Effector CD4-positive, alpha-beta T cell (primary cell): ENCODE results near the gene CDC42.

ENCODE experiments used
- DNase-seq: peaks from one replicate; pipeline ENCODE4 v3.0.0-alpha.2; 2020

Gene CDC42

DNA sequence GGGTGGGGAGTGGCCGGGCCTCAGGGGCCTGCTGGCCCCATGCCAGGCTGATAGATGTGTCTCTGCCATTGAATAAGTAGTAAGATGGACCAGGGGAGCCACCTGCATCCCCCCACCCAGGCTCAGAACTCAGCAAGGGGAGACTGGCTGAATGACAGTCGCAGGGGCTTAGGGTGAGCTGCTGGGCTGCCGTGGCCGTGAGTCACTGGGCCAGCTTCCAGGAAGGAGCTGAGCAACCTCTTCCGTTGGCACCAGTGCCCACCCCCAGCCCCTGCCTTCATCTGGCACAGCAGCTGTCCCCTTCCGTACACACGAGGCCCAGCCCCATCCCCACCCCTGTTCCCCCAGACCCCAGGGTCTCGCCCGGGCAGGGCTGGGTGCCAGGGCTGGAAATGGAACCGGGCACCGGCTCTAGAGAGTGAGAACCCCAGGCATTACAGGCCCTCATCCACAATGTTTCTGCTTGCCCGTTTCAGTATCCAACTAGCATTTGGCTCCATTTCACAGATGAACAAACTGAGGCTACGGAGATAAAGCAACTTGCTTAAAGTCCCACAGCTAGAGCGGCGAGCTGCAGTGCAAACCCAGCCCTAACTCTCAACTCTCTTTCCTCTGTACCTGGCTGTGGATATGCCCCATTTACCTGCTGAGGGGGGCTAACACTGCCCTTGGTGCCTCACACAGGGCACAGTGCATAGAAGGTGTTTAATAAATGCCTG, 80.2 kb downstream of the CDC42 start:
- DNase-seq: no peak

- no peak for DNase-seq
Observed at GRCh38 chr1:22133247-22133930, 80.9 kb downstream of the CDC42 start.

- DNase-seq: no peak
Observed at GRCh38 chr1:22133931-22134324, 81.4 kb downstream of the CDC42 start.

GRCh38 chr1:22137004-22137720, 84.7 kb downstream of the CDC42 start:
- DNase-seq: no peak

DNA sequence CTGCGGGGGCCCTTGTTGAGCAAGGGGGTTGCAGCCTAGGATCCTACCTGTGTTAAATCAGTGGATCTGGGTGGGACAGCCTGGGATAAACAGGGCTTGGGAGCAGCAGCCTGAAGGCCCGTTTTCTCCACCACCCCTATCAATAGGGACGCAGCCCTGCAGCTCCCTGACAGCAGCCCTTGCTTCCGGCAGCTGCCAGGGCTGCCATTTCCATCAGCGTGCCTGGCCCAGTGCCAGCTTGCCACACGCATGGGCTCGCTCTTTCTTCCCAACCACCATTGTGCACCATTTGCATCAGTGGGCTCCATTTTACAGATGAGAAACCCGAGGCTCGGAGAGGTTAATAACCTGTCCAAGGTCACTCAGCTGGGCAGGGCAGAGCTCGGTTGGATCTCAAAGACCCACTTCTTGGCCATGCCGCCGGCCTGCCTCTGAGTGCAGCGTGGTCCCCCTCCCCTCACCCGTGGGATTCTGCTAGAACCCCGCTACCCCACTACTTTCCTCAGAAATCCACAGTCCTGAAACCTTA, 86.6 kb downstream of the CDC42 start:
- DNase-seq: no peak

DNA sequence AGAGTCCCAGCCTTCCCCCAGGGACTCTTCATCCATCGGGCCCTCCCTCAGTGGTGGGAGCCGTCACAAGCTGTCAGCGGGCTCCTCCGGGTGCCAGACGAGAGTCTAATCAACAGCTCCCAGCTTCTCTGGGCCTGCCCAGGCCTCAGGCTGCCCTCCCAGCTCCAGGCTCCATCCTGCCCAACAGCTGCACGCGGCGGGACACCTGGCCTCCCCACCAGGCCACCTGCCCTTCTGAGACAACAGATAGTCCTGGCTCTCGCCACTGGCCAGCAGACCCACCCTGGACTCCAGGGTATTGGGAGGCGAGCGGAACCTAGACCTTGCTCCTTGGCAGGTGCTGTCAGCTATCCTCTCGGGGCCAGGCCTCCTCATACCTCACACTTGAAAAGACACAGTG, 87.3 kb downstream of the CDC42 start:
- no peak for DNase-seq
